Pancreas (tissue), 10 donors: ENCODE results near the gene SLC10A3. TPM values are rescaled to one million over a fixed set of nuclear protein-coding genes. Genes with fewer than 3 reads are reported as not detected.

Experiments used
- ATAC-seq, 4 donors: fragments of 200-7000 bp; cut with Tn5 transposase; one replicate each; pipeline versions ENCODE4 v1.8.0 to v1.9.1; 2020; ENCODE audit warnings: mild to moderate bottlenecking in 4 of 4, moderate library complexity in 4 of 4
- DNase-seq, 6 donors: peaks; one replicate each; pipeline ENCODE4 v3.0.0-alpha.2; 2020
- FAIRE-seq: peaks from 2 replicates; lab custom pipeline; 2012; peaks lifted over from hg19 to GRCh38; lab: Jason Lieb, UNC
- H3K27ac ChIP-seq, 4 donors: fragments of 200-600 bp; sonication (generic); 1 replicate in 3 of 4; 2 replicates in 1 of 4; pipeline versions ENCODE4 v1.5.0 to v1.8.0; 2020
- H3K27me3 ChIP-seq, 4 donors: fragments of 200-600 bp; one replicate each; pipeline ENCODE4 v1.8.0; 2021
- H3K36me3 ChIP-seq, 3 donors: fragments of 200-600 bp; sonication (generic) in 1 of 3; one replicate each; pipeline versions ENCODE4 v1.5.0 to v1.8.0; 2020 to 2021
- H3K4me1 ChIP-seq, 3 donors: fragments of 200-600 bp; one replicate each; pipeline ENCODE4 v1.8.0; 2021
- H3K4me3 ChIP-seq, 4 donors: fragments of 200-600 bp; sonication (generic) in 2 of 4; one replicate each; pipeline versions ENCODE4 v1.5.0 to v1.8.0; 2020 to 2021
- H3K9me3 ChIP-seq, 4 donors: fragments of 200-600 bp; one replicate each; pipeline ENCODE4 v1.8.0; 2021
- WGBS, 2 donors: extraction: QIAGEN DNeasy Blood & Tissue Kit; methylation state at CpG; one replicate each; pipeline ENCODE4 v1.1.7; 2013; 5-methylcytosine and 5-hydroxymethylcytosine counted together
- intact Hi-C, 3 donors: fragments of 100-400 bp; cut with DNase I; formaldehyde crosslinking; loops; one replicate each; pipeline versions ENCODE4 v1.11.1 to v1.14.2; 2022
- polyA plus RNA-seq, 2 donors: library from polyadenylated mRNA; stranded (reverse); fragments of 200-250 nt; gene quantifications; one replicate each; pipeline ENCODE4 v1.2.3, GENCODE V29; 2013
- total RNA-seq, 6 donors: library from RNA; stranded (reverse); fragmentation: NEBNext Ultra II Directional in 4 of 6; extraction: Animal tissue kit (Norgen Biotek cat#: 25700) in 4 of 6; gene quantifications; one replicate each; pipeline versions ENCODE4 v1.2.1 to v1.2.4, GENCODE V29; 2021 to 2023
- TF ChIP-seq, protein P1 (sequence below), 4 donors: fragments of 200-600 bp; sonication (generic) in 3 of 4; IDR thresholded peaks; one replicate each; pipeline versions ENCODE4 v1.5.0 to v1.8.0; 2021; ENCODE audit warnings: antibody characterized with exemption in 4 of 4
- donor health status: healthy with polysubstance abuse.
- donor health status: DM: no; HTN: no; CAD: no; lungs with moderate emphysema.
- donor health status: DM: no; HTN: no; CAD: no.
- donor health status: control.
- donor health status: control.
- donor health status: Bipolar disorder and iron deficiency.
- donor health status: DM: yes; HTN: yes; CAD: no.
- donor health status: DM: no; HTN: no; CAD: no.
- donor health status: DM: no; HTN: no; CAD: no.
- donor health status: DM: yes; HTN: yes; CAD: no.

The SLC10A3 gene
- total and polyA plus RNA-seq, 8 donors = 9.6 to 19.1 (median 11.6) TPM

GRCh38 chrX:154470914-154471568, 19.4 kb downstream of the SLC10A3 start:
- Histone ChIP-seq H3K4me1 (no peaks in the 10 kb centered on the region), H3K27me3 (peaks cover 0 to 8% (median 0%) of the 10 kb centered on the region in 4 donors), H3K27ac (no peak overlapping the region), H3K4me3 (no peak overlapping the region), H3K36me3 (no peaks in the 10 kb centered on the region), H3K9me3 (no peaks in the 10 kb centered on the region)
- DNase-seq (no peak), ATAC-seq (no peak), FAIRE-seq (no peak)
- TF ChIP-seq, protein P1, sequence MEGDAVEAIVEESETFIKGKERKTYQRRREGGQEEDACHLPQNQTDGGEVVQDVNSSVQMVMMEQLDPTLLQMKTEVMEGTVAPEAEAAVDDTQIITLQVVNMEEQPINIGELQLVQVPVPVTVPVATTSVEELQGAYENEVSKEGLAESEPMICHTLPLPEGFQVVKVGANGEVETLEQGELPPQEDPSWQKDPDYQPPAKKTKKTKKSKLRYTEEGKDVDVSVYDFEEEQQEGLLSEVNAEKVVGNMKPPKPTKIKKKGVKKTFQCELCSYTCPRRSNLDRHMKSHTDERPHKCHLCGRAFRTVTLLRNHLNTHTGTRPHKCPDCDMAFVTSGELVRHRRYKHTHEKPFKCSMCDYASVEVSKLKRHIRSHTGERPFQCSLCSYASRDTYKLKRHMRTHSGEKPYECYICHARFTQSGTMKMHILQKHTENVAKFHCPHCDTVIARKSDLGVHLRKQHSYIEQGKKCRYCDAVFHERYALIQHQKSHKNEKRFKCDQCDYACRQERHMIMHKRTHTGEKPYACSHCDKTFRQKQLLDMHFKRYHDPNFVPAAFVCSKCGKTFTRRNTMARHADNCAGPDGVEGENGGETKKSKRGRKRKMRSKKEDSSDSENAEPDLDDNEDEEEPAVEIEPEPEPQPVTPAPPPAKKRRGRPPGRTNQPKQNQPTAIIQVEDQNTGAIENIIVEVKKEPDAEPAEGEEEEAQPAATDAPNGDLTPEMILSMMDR (IDR thresholded peaks at IDR 0.05) = no peak
- intact Hi-C loops = no loop called here
- 90 to 91% methylated on average over 23 of the region's 23 CpGs for WGBS, 2 donors

- Histone ChIP-seq H3K36me3 (peaks cover 0 to 4% (median 0%) of the 10 kb centered on the region in 3 donors), H3K4me1 (no peaks in the 10 kb centered on the region), H3K27ac (no peak overlapping the region), H3K9me3 (no peaks in the 10 kb centered on the region), H3K4me3 (no peak overlapping the region), H3K27me3 (peaks cover 0 to 4% (median 0%) of the 10 kb centered on the region in 4 donors)
- TF ChIP-seq, protein P1 (IDR thresholded peaks at IDR 0.05) = no peak
- FAIRE-seq = no peak
- intact Hi-C loops = no loop called here
- WGBS, 2 donors = 92 to 96% methylated on average over 14 of the region's 14 CpGs
- peak in 1 of 6 donors; percentile 73 for DNase-seq
- ATAC-seq = no peak
Observed at GRCh38 chrX:154470434-154470833, 20.0 kb downstream of the SLC10A3 start.

- no peak for FAIRE-seq
- TF ChIP-seq, protein P1 (IDR thresholded peaks at IDR 0.05) = no peak
Observed at GRCh38 chrX:154469880-154470279, 20.5 kb downstream of the SLC10A3 start.

GRCh38 chrX:154469114-154469513, 21.3 kb downstream of the SLC10A3 start:
- Histone ChIP-seq H3K4me3 (no peak overlapping the region), H3K36me3 (peaks cover 0 to 7% (median 0%) of the 10 kb centered on the region in 3 donors), H3K27me3 (no peaks in the 10 kb centered on the region), H3K4me1 (no peaks in the 10 kb centered on the region), H3K9me3 (no peaks in the 10 kb centered on the region), H3K27ac (no peak overlapping the region)
- no peak for DNase-seq
- intact Hi-C loops = no loop called here
- no peak for FAIRE-seq
- TF ChIP-seq, protein P1 (IDR thresholded peaks at IDR 0.05) = no peak
- ATAC-seq = no peak
- WGBS, 2 donors = 90 to 93% methylated on average over 9 of the region's 9 CpGs

More at GRCh38 chrX:154469880-154470279, 20.5 kb downstream of the SLC10A3 start:
- Histone ChIP-seq H3K4me1 (no peaks in the 10 kb centered on the region), H3K4me3 (no peak overlapping the region), H3K27ac (no peak overlapping the region), H3K27me3 (no peaks in the 10 kb centered on the region), H3K36me3 (peaks cover 0 to 7% (median 0%) of the 10 kb centered on the region in 3 donors), H3K9me3 (no peaks in the 10 kb centered on the region)
- 93 to 94% methylated on average over 18 of the region's 18 CpGs for WGBS, 2 donors
- intact Hi-C loops = no loop called here
- ATAC-seq (no peak), DNase-seq (no peak)

GRCh38 chrX:154468217-154468616, 22.2 kb downstream of the SLC10A3 start:
- FAIRE-seq (no peak), ATAC-seq (no peak), DNase-seq (peak in 1 of 6 donors; percentile 77)
- H3K36me3 ChIP-seq = peaks cover 0 to 7% (median 0%) of the 10 kb centered on the region in 3 donors
- no peak overlapping the region for H3K27ac ChIP-seq
- H3K4me3 ChIP-seq = no peak overlapping the region
- H3K27me3 ChIP-seq = no peaks in the 10 kb centered on the region
- 91 to 96% methylated on average over 23 of the region's 23 CpGs for WGBS, 2 donors
- H3K9me3 ChIP-seq = no peaks in the 10 kb centered on the region
- TF ChIP-seq, protein P1 (IDR thresholded peaks at IDR 0.05) = no peak
- H3K4me1 ChIP-seq = no peaks in the 10 kb centered on the region
- intact Hi-C loops = no loop called here
